ENCODE measurements around the gene ANKS1B. TPM values are rescaled to one million over a fixed set of nuclear protein-coding genes. Genes with fewer than 3 reads are reported as not detected.

ANKS1B gene
- total and polyA plus RNA-seq, 10 of the 15 experiments (the other 5 are each of a cell fraction or from before 2014, with no cell fraction given) = 0.16 to 1.3 (median 0.82) TPM; not detected in 7

GRCh38 chr12:99521664-99522063 is 463.1 kb downstream of the ANKS1B start:
- Histone ChIP-seq H3K4me3 (no peak overlapping the region), H3K9me3 (replicated peaks; ENCODE audit: control insufficient read depth, insufficient read depth, low read length) (no peaks in the 10 kb centered on the region), H3K9ac (ENCODE audit: control insufficient read depth, insufficient read depth, low read length) (no peak overlapping the region), H2AFZ (ENCODE audit: control insufficient read depth, low read depth, low read length) (no peak overlapping the region), H3K4me2 (ENCODE audit: control insufficient read depth, insufficient read depth) (no peak overlapping the region), H3K27ac (ENCODE audit: control insufficient read depth, insufficient read depth) (no peak overlapping the region), H3K27me3 (replicated peaks in 1 of 2; ENCODE audit: control insufficient read depth in 2 of 2, insufficient read depth in 2 of 2, low read length in 1 of 2) (no peaks in the 10 kb centered on the region), H3K36me3 (ENCODE audit: control insufficient read depth in 2 of 2, insufficient read depth in 2 of 2, low read length in 1 of 2) (no peaks in the 10 kb centered on the region), H4K20me1 (ENCODE audit: control insufficient read depth, insufficient read depth) (no peaks in the 10 kb centered on the region), H3K4me1 (ENCODE audit: control insufficient read depth, insufficient read depth, low read length) (no peaks in the 10 kb centered on the region), H3K79me2 (ENCODE audit: control insufficient read depth, insufficient read depth, low read length) (no peaks in the 10 kb centered on the region)
- TF ChIP-seq POLR2AphosphoS5 (IDR thresholded peaks at IDR 0.05; ENCODE audit: low read length) (no peak), SREBF1 (IDR thresholded peaks at IDR 0.05; ENCODE audit: low read length) (no peak), ZBED1 (IDR thresholded peaks at IDR 0.05; ENCODE audit: borderline replicate concordance) (no peak), EZH2 (IDR thresholded peaks at IDR 0.05; ENCODE audit: borderline replicate concordance, control insufficient read depth, low read depth, low read length) (no peak)
- ChIA-PET RAD21 (ENCODE audit: unreplicated experiment) (no interaction called here), SMC1A (ENCODE audit: uncharacterized antibody, unreplicated experiment) (no interaction called here), CTCF (no interaction called here), POLR2A (no interaction called here)
- intact Hi-C loops (cut with micrococcal nuclease; ENCODE audit: unreplicated experiment) (no loop called here), in situ Hi-C loops (cut with MboI) (no loop called here)
- no TSS peak for BruUV-seq (replicated peaks)
- FAIRE-seq (no peak), DNase-seq (ENCODE audit: low read depth, low spot score) (no peak), ATAC-seq (no peak)
- 15% methylated on average over 3 of the region's 3 CpGs for WGBS (ENCODE audit: insufficient coverage, insufficient replicate concordance, low lambda C conversion rate, missing lambda C conversion rate)

DNA sequence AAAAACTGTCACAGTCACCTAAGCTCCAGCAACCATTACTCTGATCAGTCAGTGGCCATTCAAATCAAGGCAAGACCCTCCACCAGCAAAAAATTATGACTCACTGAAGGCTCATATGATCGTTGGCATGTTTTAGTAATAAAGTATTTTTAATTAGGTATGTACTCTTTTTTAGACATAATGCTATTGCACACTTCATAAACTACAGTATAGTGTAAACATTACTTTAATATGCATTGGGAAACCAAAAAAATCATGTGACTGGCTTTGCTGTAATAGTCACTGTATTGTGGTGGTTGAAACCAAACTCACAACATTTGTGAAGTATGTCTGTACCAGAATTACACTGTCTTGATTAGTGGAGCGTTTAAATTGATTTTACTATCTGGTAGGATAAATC is 471.7 kb downstream of the ANKS1B start:
- Histone ChIP-seq H3K27me3 (replicated peaks in 1 of 2; ENCODE audit: control insufficient read depth in 2 of 2, insufficient read depth in 2 of 2, low read length in 1 of 2) (no peaks in the 10 kb centered on the region), H3K9ac (ENCODE audit: control insufficient read depth, insufficient read depth, low read length) (no peak overlapping the region), H3K4me2 (ENCODE audit: control insufficient read depth, insufficient read depth) (no peak overlapping the region), H4K20me1 (ENCODE audit: control insufficient read depth, insufficient read depth) (no peaks in the 10 kb centered on the region), H2AFZ (ENCODE audit: control insufficient read depth, low read depth, low read length) (no peak overlapping the region), H3K79me2 (ENCODE audit: control insufficient read depth, insufficient read depth, low read length) (no peaks in the 10 kb centered on the region), H3K9me3 (replicated peaks; ENCODE audit: control insufficient read depth, insufficient read depth, low read length) (no peaks in the 10 kb centered on the region), H3K36me3 (ENCODE audit: control insufficient read depth in 2 of 2, insufficient read depth in 2 of 2, low read length in 1 of 2) (no peaks in the 10 kb centered on the region), H3K4me1 (ENCODE audit: control insufficient read depth, insufficient read depth, low read length) (no peaks in the 10 kb centered on the region), H3K27ac (ENCODE audit: control insufficient read depth, insufficient read depth) (no peak overlapping the region), H3K4me3 (no peak overlapping the region)
- TF ChIP-seq NFXL1 (IDR thresholded peaks at IDR 0.05; ENCODE audit: borderline replicate concordance) = no peak
- TF ChIP-seq ZNF384 (IDR thresholded peaks at IDR 0.05; ENCODE audit: borderline replicate concordance, low read depth, low read length) = no peak
- TF ChIP-seq, protein P1, sequence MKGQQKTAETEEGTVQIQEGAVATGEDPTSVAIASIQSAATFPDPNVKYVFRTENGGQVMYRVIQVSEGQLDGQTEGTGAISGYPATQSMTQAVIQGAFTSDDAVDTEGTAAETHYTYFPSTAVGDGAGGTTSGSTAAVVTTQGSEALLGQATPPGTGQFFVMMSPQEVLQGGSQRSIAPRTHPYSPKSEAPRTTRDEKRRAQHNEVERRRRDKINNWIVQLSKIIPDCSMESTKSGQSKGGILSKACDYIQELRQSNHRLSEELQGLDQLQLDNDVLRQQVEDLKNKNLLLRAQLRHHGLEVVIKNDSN (IDR thresholded peaks at IDR 0.05; ENCODE audit: borderline replicate concordance, extremely low read length, insufficient read depth, low read depth, low read length) = no peak
- no peak for TF ChIP-seq NKRF (conservative IDR thresholded peaks at IDR 0.05)
- no peak for TF ChIP-seq ZNF274 (IDR thresholded peaks at IDR 0.05; ENCODE audit: insufficient read depth, insufficient read length)
- no peak for TF ChIP-seq KLF5 (IDR thresholded peaks at IDR 0.05; ENCODE audit: partially characterized antibody)
- TF ChIP-seq RFX5 (IDR thresholded peaks at IDR 0.05; ENCODE audit: low read depth, low read length) = no peak
- TF ChIP-seq, protein P2, sequence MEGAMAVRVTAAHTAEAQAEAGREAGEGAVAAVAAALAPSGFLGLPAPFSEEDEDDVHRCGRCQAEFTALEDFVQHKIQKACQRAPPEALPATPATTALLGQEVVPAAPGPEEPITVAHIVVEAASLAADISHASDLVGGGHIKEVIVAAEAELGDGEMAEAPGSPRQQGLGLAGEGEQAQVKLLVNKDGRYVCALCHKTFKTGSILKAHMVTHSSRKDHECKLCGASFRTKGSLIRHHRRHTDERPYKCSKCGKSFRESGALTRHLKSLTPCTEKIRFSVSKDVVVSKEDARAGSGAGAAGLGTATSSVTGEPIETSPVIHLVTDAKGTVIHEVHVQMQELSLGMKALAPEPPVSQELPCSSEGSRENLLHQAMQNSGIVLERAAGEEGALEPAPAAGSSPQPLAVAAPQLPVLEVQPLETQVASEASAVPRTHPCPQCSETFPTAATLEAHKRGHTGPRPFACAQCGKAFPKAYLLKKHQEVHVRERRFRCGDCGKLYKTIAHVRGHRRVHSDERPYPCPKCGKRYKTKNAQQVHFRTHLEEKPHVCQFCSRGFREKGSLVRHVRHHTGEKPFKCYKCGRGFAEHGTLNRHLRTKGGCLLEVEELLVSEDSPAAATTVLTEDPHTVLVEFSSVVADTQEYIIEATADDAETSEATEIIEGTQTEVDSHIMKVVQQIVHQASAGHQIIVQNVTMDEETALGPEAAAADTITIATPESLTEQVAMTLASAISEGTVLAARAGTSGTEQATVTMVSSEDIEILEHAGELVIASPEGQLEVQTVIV (IDR thresholded peaks at IDR 0.05; ENCODE audit: borderline replicate concordance, partially characterized antibody) = no peak
- no peak for TF ChIP-seq NR2F1 (conservative IDR thresholded peaks at IDR 0.05)
- no peak for TF ChIP-seq HDAC6 (IDR thresholded peaks at IDR 0.05; ENCODE audit: unreplicated experiment)
- intact Hi-C loops (cut with micrococcal nuclease; ENCODE audit: unreplicated experiment) = no loop called here
- ChIA-PET RAD21 (ENCODE audit: unreplicated experiment) (no interaction called here), POLR2A (no interaction called here), CTCF (no interaction called here), SMC1A (ENCODE audit: uncharacterized antibody, unreplicated experiment) (no interaction called here)
- ATAC-seq (no peak), FAIRE-seq (no peak), DNase-seq (ENCODE audit: low read depth, low spot score) (no peak)
- in situ Hi-C loops (cut with MboI) = no loop called here
- WGBS (ENCODE audit: insufficient coverage, insufficient replicate concordance, low lambda C conversion rate, missing lambda C conversion rate) = 12% methylated on average over 2 of the region's 2 CpGs
- BruUV-seq (replicated peaks) = no TSS peak
